Smooth muscle cell (in vitro differentiated cells): ENCODE data around the gene LRRC63. TPM values are rescaled to one million over a fixed set of nuclear protein-coding genes. Genes with fewer than 3 reads are reported as not detected.

Experiments used
- DNase-seq: peaks from one replicate; lab custom pipeline; 2025; ENCODE audit not compliant: unreplicated experiment; lab: John Stamatoyannopoulos, UW
- H2AFZ ChIP-seq: fragments of 200-600 bp; sonication (generic); 2 replicates; pipeline ENCODE4 v1.6.0; 2016; ENCODE audit warnings: antibody characterized with exemption, low read depth, mild to moderate bottlenecking
- H3F3A ChIP-seq: fragments of 200-600 bp; sonication (generic); 2 replicates; pipeline ENCODE4 v1.6.0; 2017; ENCODE audit warnings: antibody characterized with exemption, low read depth
- H3K27ac ChIP-seq: fragments of 200-600 bp; sonication (generic); 2 replicates; pipeline ENCODE4 v1.5.1; 2016; ENCODE audit warnings: low read depth, mild to moderate bottlenecking
- H3K27me3 ChIP-seq: fragments of 200-600 bp; sonication (generic); 2 replicates; pipeline ENCODE4 v1.6.1; 2016; ENCODE audit warnings: low read depth, mild to moderate bottlenecking
- H3K36me3 ChIP-seq: fragments of 200-600 bp; sonication (generic); 2 replicates; pipeline ENCODE4 v1.5.1; 2016; ENCODE audit warnings: low read depth
- H3K4me1 ChIP-seq: fragments of 200-600 bp; sonication (generic); 2 replicates; pipeline ENCODE4 v1.5.1; 2016; ENCODE audit warnings: low read depth
- H3K4me2 ChIP-seq: fragments of 200-600 bp; sonication (generic); 2 replicates; pipeline ENCODE4 v1.6.0; 2016; ENCODE audit warnings: mild to moderate bottlenecking
- H3K4me3 ChIP-seq: fragments of 200-600 bp; sonication (generic); 2 replicates; pipeline ENCODE4 v1.5.1; 2016; ENCODE audit warnings: mild to moderate bottlenecking
- H3K79me2 ChIP-seq: fragments of 200-600 bp; sonication (generic); 2 replicates; pipeline ENCODE4 v1.6.0; 2016; ENCODE audit warnings: low read depth, mild to moderate bottlenecking
- H3K9ac ChIP-seq: fragments of 200-600 bp; sonication (generic); 2 replicates; pipeline ENCODE4 v1.6.0; 2016; ENCODE audit warnings: low read depth
- H3K9me3 ChIP-seq: fragments of 200-600 bp; sonication (generic); replicated peaks from 2 replicates; pipeline ENCODE4 v1.5.1; 2016; ENCODE audit warnings: low read depth
- H4K20me1 ChIP-seq: fragments of 200-600 bp; sonication (generic); 2 replicates; pipeline ENCODE4 v1.6.0; 2016; ENCODE audit warnings: low read depth
- CTCF ChIP-seq: fragments of 200-600 bp; sonication (generic); IDR thresholded peaks from 2 replicates; pipeline ENCODE4 v1.5.1; 2017; ENCODE audit warnings: borderline replicate concordance, mild to moderate bottlenecking, antibody characterized with exemption; ENCODE audit not compliant: insufficient read depth, poor library complexity, severe bottlenecking
- WGBS: methylation state at CpG from one replicate; pipeline ENCODE4 v1.1.7; 2016; ENCODE audit warnings: low lambda C conversion rate; 5-methylcytosine and 5-hydroxymethylcytosine counted together
- polyA plus RNA-seq: library from polyadenylated mRNA; unstranded; fragments of >200 nt; fragmentation: Nextera tagmentation; extraction: Ambion mirVana; gene quantifications from 2 replicates; pipeline ENCODE4 v1.2.1, GENCODE V29; 2016
- total RNA-seq: library from RNA; depleted of rRNA; stranded (reverse); fragments of >200 nt; gene quantifications from 2 replicates; pipeline ENCODE4 v1.2.3, GENCODE V29; 2014

The LRRC63 gene
- total and polyA plus RNA-seq, 2 experiments from 2014 or later = 0.16 TPM; not detected in 1

GRCh38 chr13:46318986-46319385 is 107.3 kb downstream of the LRRC63 start:
- no peaks in the 10 kb centered on the region for H3K79me2 ChIP-seq
- DNase-seq = no peak
- H3K27me3 ChIP-seq = no peaks in the 10 kb centered on the region
- no peak for TF ChIP-seq CTCF
- no peak overlapping the region for H3K9ac ChIP-seq
- H3F3A ChIP-seq = no peaks in the 10 kb centered on the region
- WGBS = 100% methylated on average over 1 of the region's 1 CpG
- no peak overlapping the region for H3K4me3 ChIP-seq
- H3K36me3 ChIP-seq = no peaks in the 10 kb centered on the region
- H3K9me3 ChIP-seq = no peaks in the 10 kb centered on the region
- no peak overlapping the region for H3K27ac ChIP-seq
- H4K20me1 ChIP-seq = no peaks in the 10 kb centered on the region
- H3K4me2 ChIP-seq = no peak overlapping the region
- H3K4me1 ChIP-seq = no peaks in the 10 kb centered on the region
- H2AFZ ChIP-seq = no peak overlapping the region

- no peak for DNase-seq
- Histone ChIP-seq H3K4me1 (no peaks in the 10 kb centered on the region), H3K4me3 (no peak overlapping the region), H3K36me3 (no peaks in the 10 kb centered on the region), H3K4me2 (no peak overlapping the region), H3K27ac (no peak overlapping the region), H3K27me3 (no peaks in the 10 kb centered on the region), H4K20me1 (no peaks in the 10 kb centered on the region), H3K79me2 (no peaks in the 10 kb centered on the region), H3K9ac (no peak overlapping the region), H3F3A (no peaks in the 10 kb centered on the region), H2AFZ (no peak overlapping the region), H3K9me3 (no peaks in the 10 kb centered on the region)
- WGBS = 80% methylated on average over 3 of the region's 3 CpGs
- no peak for TF ChIP-seq CTCF
Observed at GRCh38 chr13:46320406-46320805, 108.7 kb downstream of the LRRC63 start.

- no peak overlapping the region for H3K4me2 ChIP-seq
- 89% methylated on average over 4 of the region's 4 CpGs for WGBS
- H3F3A ChIP-seq = no peaks in the 10 kb centered on the region
- H3K9me3 ChIP-seq = no peaks in the 10 kb centered on the region
- no peaks in the 10 kb centered on the region for H3K79me2 ChIP-seq
- no peak overlapping the region for H3K9ac ChIP-seq
- no peak overlapping the region for H3K4me3 ChIP-seq
- no peak overlapping the region for H2AFZ ChIP-seq
- H3K36me3 ChIP-seq = no peaks in the 10 kb centered on the region
- no peak for DNase-seq
- no peaks in the 10 kb centered on the region for H3K27me3 ChIP-seq
- TF ChIP-seq CTCF = no peak
- no peaks in the 10 kb centered on the region for H4K20me1 ChIP-seq
- H3K4me1 ChIP-seq = no peaks in the 10 kb centered on the region
- H3K27ac ChIP-seq = no peak overlapping the region
Observed at GRCh38 chr13:46320821-46321220, 109.1 kb downstream of the LRRC63 start.

- Histone ChIP-seq H3K9me3 (no peaks in the 10 kb centered on the region), H3K36me3 (no peaks in the 10 kb centered on the region), H3K27ac (no peak overlapping the region), H3K9ac (no peak overlapping the region), H3F3A (no peaks in the 10 kb centered on the region), H3K4me3 (no peak overlapping the region), H3K27me3 (no peaks in the 10 kb centered on the region), H3K79me2 (no peaks in the 10 kb centered on the region), H3K4me2 (no peak overlapping the region), H2AFZ (peak overlapping the region; percentile 49), H4K20me1 (no peaks in the 10 kb centered on the region), H3K4me1 (no peaks in the 10 kb centered on the region)
- WGBS = 62% methylated on average over 17 of the region's 17 CpGs
- TF ChIP-seq CTCF = peak; percentile 70
- no peak for DNase-seq
Observed at GRCh38 chr13:46321494-46322225, 109.9 kb downstream of the LRRC63 start.
